GM23338 (cell line): Measurements from ENCODE around the gene FGD3.

Source experiments
- CREB1 ChIP-seq: fragments of 250-450 bp; sonication (Bioruptor Pico); IDR thresholded peaks from 2 replicates; pipeline ENCODE4 v1.5.0; 2020; ENCODE audit warnings: low read depth, mild to moderate bottlenecking, moderate library complexity
- CTCF ChIP-seq, 2 experiments: fragments of 200-600 bp in 1 of 2; sonication (generic) in 1 of 2; conservative IDR thresholded peaks; 2 replicates each; pipeline versions ENCODE4 v1.5.1 to v1.6.1; 2016 to 2017; ENCODE audit warnings: antibody characterized with exemption in 2 of 2, low read depth in 2 of 2, mild to moderate bottlenecking in 2 of 2, moderate library complexity in 1 of 2
- ETS1 ChIP-seq: IDR thresholded peaks from 2 replicates; pipeline ENCODE4 v1.6.1; 2016; ENCODE audit warnings: antibody characterized with exemption
- EZH2 ChIP-seq: fragments of 200-600 bp; sonication (generic); IDR thresholded peaks from one replicate; pipeline ENCODE4 v1.8.0; 2017; ENCODE audit warnings: antibody characterized with exemption, mild to moderate bottlenecking, low read depth; ENCODE audit not compliant: unreplicated experiment
- EZH2phosphoT487 ChIP-seq: fragments of 200-600 bp; sonication (generic); IDR thresholded peaks from one replicate; pipeline ENCODE4 v1.8.1; 2018; ENCODE audit warnings: antibody characterized with exemption; ENCODE audit not compliant: unreplicated experiment
- POLR2AphosphoS5 ChIP-seq: IDR thresholded peaks from 2 replicates; pipeline ENCODE4 v1.6.1; 2016; ENCODE audit warnings: antibody characterized with exemption, low read depth
- REST ChIP-seq: IDR thresholded peaks from one replicate; pipeline ENCODE4 v1.6.1; 2018; ENCODE audit warnings: antibody characterized with exemption; ENCODE audit not compliant: unreplicated experiment
- ZNF114 ChIP-seq: fragments of 250-450 bp; sonication (Bioruptor Pico); IDR thresholded peaks from 2 replicates; pipeline ENCODE4 v1.5.0; 2020; ENCODE audit warnings: mild to moderate bottlenecking, moderate library complexity

GRCh38 chr9:93084471-93084881, 137.2 kb downstream of the FGD3 start:
- no peak for TF ChIP-seq CTCF (conservative IDR thresholded peaks at IDR 0.05; ENCODE audit: low read depth in 2 of 2)
- no peak for TF ChIP-seq EZH2phosphoT487
- TF ChIP-seq CREB1 (CRISPR knock-in tag): no peak
- no peak for TF ChIP-seq POLR2AphosphoS5
- TF ChIP-seq ZNF114 (CRISPR knock-in tag): no peak
- TF ChIP-seq REST: no peak
- no peak for TF ChIP-seq EZH2
- TF ChIP-seq ETS1: no peak
